Measurements from ENCODE around the gene SPATA20. TPM values are rescaled to one million over a fixed set of nuclear protein-coding genes. Genes with fewer than 3 reads are reported as not detected.

SPATA20 gene
- total RNA-seq, 4 donors from 2014 or later = 42.8 to 65.1 (median 49.4) TPM

- TF ChIP-seq, protein P1, sequence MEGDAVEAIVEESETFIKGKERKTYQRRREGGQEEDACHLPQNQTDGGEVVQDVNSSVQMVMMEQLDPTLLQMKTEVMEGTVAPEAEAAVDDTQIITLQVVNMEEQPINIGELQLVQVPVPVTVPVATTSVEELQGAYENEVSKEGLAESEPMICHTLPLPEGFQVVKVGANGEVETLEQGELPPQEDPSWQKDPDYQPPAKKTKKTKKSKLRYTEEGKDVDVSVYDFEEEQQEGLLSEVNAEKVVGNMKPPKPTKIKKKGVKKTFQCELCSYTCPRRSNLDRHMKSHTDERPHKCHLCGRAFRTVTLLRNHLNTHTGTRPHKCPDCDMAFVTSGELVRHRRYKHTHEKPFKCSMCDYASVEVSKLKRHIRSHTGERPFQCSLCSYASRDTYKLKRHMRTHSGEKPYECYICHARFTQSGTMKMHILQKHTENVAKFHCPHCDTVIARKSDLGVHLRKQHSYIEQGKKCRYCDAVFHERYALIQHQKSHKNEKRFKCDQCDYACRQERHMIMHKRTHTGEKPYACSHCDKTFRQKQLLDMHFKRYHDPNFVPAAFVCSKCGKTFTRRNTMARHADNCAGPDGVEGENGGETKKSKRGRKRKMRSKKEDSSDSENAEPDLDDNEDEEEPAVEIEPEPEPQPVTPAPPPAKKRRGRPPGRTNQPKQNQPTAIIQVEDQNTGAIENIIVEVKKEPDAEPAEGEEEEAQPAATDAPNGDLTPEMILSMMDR (IDR thresholded peaks at IDR 0.05) = no peak
- DNase-seq (ENCODE audit: low spot score) = no peak
- ATAC-seq (ENCODE audit: low FRiP score) = no peak
Measured at GRCh38 chr17:50598487-50598886, 51.5 kb downstream of the SPATA20 start.

- TF ChIP-seq, protein P1 (IDR thresholded peaks at IDR 0.05) = no peak
- DNase-seq (ENCODE audit: low spot score) = no peak
- ATAC-seq (ENCODE audit: low FRiP score) = no peak
Measured at GRCh38 chr17:50599606-50600005, 52.6 kb downstream of the SPATA20 start.

DNA sequence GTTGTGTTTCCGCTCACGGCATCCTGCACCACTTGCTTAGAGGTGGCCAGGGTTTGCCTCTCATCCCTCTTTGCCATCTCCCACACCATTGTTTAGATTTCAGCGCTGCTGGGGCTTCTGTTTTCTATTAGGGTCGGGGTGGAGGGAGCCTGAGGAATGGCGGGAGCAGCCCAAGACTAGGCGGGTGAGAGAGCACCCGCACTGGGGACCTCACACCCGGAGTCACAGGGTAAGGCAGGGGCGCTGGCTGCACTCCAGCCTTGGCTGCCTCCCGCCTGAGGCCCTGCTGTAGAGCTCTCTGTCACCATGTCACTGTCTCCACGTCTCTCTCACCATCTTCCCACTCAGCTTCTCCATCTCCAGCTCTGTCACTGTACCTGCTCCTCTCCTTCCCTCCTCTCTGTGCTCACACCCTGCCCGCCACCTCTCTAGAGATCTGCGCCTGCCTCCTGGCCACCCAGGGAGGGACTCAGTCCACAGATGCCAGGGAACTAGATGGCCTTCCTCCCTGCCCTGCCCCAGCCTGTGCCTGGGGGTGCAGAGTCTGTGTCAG, 54.9 kb downstream of the SPATA20 start:
- ATAC-seq (ENCODE audit: low FRiP score) (no peak), DNase-seq (ENCODE audit: low spot score) (no peak)
- TF ChIP-seq, protein P1 (IDR thresholded peaks at IDR 0.05) = no peak

DNA sequence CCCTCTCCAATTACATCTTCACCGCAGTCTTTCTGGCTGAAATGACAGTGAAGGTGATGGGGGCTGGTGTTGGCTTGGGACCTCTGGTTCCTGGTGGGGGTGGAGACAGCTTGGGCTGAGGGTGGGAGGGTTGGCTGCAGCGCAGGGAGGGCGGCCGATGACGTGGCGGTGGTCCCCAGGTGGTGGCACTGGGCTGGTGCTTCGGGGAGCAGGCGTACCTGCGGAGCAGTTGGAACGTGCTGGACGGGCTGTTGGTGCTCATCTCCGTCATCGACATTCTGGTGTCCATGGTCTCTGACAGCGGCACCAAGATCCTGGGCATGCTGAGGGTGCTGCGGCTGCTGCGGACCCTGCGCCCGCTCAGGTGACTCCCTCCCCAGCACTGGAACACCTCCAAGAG, 55.9 kb downstream of the SPATA20 start:
- no peak for ATAC-seq (ENCODE audit: low FRiP score)
- no peak for DNase-seq (ENCODE audit: low spot score)
- TF ChIP-seq, protein P1 (IDR thresholded peaks at IDR 0.05) = no peak

- TF ChIP-seq, protein P1 (IDR thresholded peaks at IDR 0.05) = no peak
- DNase-seq (ENCODE audit: low spot score) (no peak), ATAC-seq (ENCODE audit: low FRiP score) (no peak)
Measured at GRCh38 chr17:50603340-50603739, 56.4 kb downstream of the SPATA20 start.

- TF ChIP-seq, protein P1 (IDR thresholded peaks at IDR 0.05) = no peak
- DNase-seq (ENCODE audit: low spot score) = no peak
- no peak for ATAC-seq (ENCODE audit: low FRiP score)
Measured at GRCh38 chr17:50604513-50604912, 57.5 kb downstream of the SPATA20 start.

- ATAC-seq (ENCODE audit: low FRiP score) (peak; percentile 79), DNase-seq (ENCODE audit: low spot score) (no peak)
- TF ChIP-seq, protein P1 (IDR thresholded peaks at IDR 0.05) = no peak
Measured at GRCh38 chr17:50605429-50605828, 58.5 kb downstream of the SPATA20 start.
